Hepatocyte (in vitro differentiated cells): ENCODE measurements around the gene ASPDH. TPM values are rescaled to one million over a fixed set of nuclear protein-coding genes. Genes with fewer than 3 reads are reported as not detected.

Experiments used
- DNase-seq: peaks from one replicate; pipeline ENCODE4 v3.0.0-alpha.2; 2016; ENCODE audit warnings: low spot score
- H2AFZ ChIP-seq: fragments of 200-600 bp; sonication (generic); 2 replicates; pipeline ENCODE4 v1.6.0; 2016; ENCODE audit warnings: antibody characterized with exemption, mild to moderate bottlenecking
- H3K27ac ChIP-seq: fragments of 200-600 bp; sonication (generic); 2 replicates; pipeline ENCODE4 v1.5.1; 2016; ENCODE audit warnings: mild to moderate bottlenecking
- H3K27me3 ChIP-seq: fragments of 200-600 bp; sonication (generic); 2 replicates; pipeline ENCODE4 v1.6.1; 2016
- H3K36me3 ChIP-seq: fragments of 200-600 bp; sonication (generic); replicated peaks from 2 replicates; pipeline ENCODE4 v1.5.1; 2016; ENCODE audit warnings: low read depth; ENCODE audit not compliant: insufficient read depth
- H3K4me1 ChIP-seq: fragments of 200-600 bp; sonication (generic); 2 replicates; pipeline ENCODE4 v1.5.1; 2016; ENCODE audit warnings: mild to moderate bottlenecking, moderate library complexity; ENCODE audit not compliant: insufficient read depth
- H3K4me2 ChIP-seq: fragments of 200-600 bp; sonication (generic); 2 replicates; pipeline ENCODE4 v1.6.0; 2016
- H3K4me3 ChIP-seq: fragments of 200-600 bp; sonication (generic); 2 replicates; pipeline ENCODE4 v1.5.1; 2016; ENCODE audit warnings: mild to moderate bottlenecking
- H3K79me2 ChIP-seq: fragments of 200-600 bp; sonication (generic); 2 replicates; pipeline ENCODE4 v1.6.0; 2017; ENCODE audit warnings: mild to moderate bottlenecking
- H3K9me2 ChIP-seq: fragments of 200-600 bp; sonication (generic); replicated peaks from 2 replicates; pipeline ENCODE4 v1.6.0; 2017; ENCODE audit warnings: mild to moderate bottlenecking; ENCODE audit not compliant: insufficient read depth
- H3K9me3 ChIP-seq: fragments of 200-600 bp; sonication (generic); 2 replicates; pipeline ENCODE4 v1.5.1; 2016; ENCODE audit warnings: low read depth, mild to moderate bottlenecking
- H4K20me1 ChIP-seq: fragments of 200-600 bp; sonication (generic); 2 replicates; pipeline ENCODE4 v1.6.0; 2016; ENCODE audit warnings: mild to moderate bottlenecking; ENCODE audit not compliant: insufficient read depth, poor library complexity, severe bottlenecking
- CTCF ChIP-seq: fragments of 200-600 bp; sonication (generic); IDR thresholded peaks from 2 replicates; pipeline ENCODE4 v1.5.1; 2016; ENCODE audit warnings: antibody characterized with exemption, mild to moderate bottlenecking; ENCODE audit not compliant: poor library complexity
- EZH2 ChIP-seq: fragments of 200-600 bp; sonication (generic); IDR thresholded peaks from 2 replicates; pipeline ENCODE4 v1.6.1; 2016; ENCODE audit warnings: antibody characterized with exemption, mild to moderate bottlenecking, borderline replicate concordance
- EZH2phosphoT487 ChIP-seq: fragments of 200-600 bp; sonication (generic); IDR thresholded peaks from one replicate; pipeline ENCODE4 v1.6.1; 2018; ENCODE audit warnings: antibody characterized with exemption, mild to moderate bottlenecking, low read depth, moderate library complexity; ENCODE audit not compliant: unreplicated experiment, severe bottlenecking
- WGBS: methylation state at CpG from one replicate; pipeline ENCODE4 v1.1.6; 2016; ENCODE audit warnings: low lambda C conversion rate; ENCODE audit errors: missing lambda C conversion rate; 5-methylcytosine and 5-hydroxymethylcytosine counted together
- polyA plus RNA-seq: library from polyadenylated mRNA; unstranded; fragments of >200 nt; fragmentation: Nextera tagmentation; extraction: Ambion mirVana; gene quantifications from 2 replicates; pipeline ENCODE4 v1.2.1, GENCODE V29; 2016
- total RNA-seq: library from RNA; depleted of rRNA; stranded (reverse); fragments of >200 nt; gene quantifications from 2 replicates; pipeline ENCODE4 v1.2.3, GENCODE V29; 2014

Gene ASPDH
- total and polyA plus RNA-seq, 2 experiments from 2014 or later: 7.4 to 9.0 TPM

GRCh38 chr19:50497022-50497405 lies 16.7 kb downstream of the ASPDH start:
- H2AFZ ChIP-seq: no peak overlapping the region
- no peaks in the 10 kb centered on the region for H3K79me2 ChIP-seq
- TF ChIP-seq EZH2phosphoT487 (no peak), CTCF (no peak), EZH2 (no peak)
- peaks cover 15% of the 10 kb centered on the region for H3K27me3 ChIP-seq
- no peaks in the 10 kb centered on the region for H3K4me1 ChIP-seq
- H3K9me3 ChIP-seq: no peaks in the 10 kb centered on the region
- 74% methylated on average over 6 of the region's 8 CpGs for WGBS
- no peaks in the 10 kb centered on the region for H4K20me1 ChIP-seq
- no peak overlapping the region for H3K4me2 ChIP-seq
- H3K27ac ChIP-seq: no peak overlapping the region
- DNase-seq: no peak
- H3K4me3 ChIP-seq: no peak overlapping the region
- H3K36me3 ChIP-seq: no peaks in the 10 kb centered on the region
- no peaks in the 10 kb centered on the region for H3K9me2 ChIP-seq

- Histone ChIP-seq H2AFZ (no peak overlapping the region), H3K4me1 (no peaks in the 10 kb centered on the region), H3K79me2 (no peaks in the 10 kb centered on the region), H3K4me2 (no peak overlapping the region), H3K9me2 (no peaks in the 10 kb centered on the region), H3K36me3 (no peaks in the 10 kb centered on the region), H3K9me3 (no peaks in the 10 kb centered on the region), H3K4me3 (no peak overlapping the region), H3K27me3 (peaks cover 21% of the 10 kb centered on the region), H3K27ac (no peak overlapping the region), H4K20me1 (no peaks in the 10 kb centered on the region)
- WGBS: 81% methylated on average over 27 of the region's 30 CpGs
- DNase-seq: no peak
- TF ChIP-seq EZH2phosphoT487 (no peak), CTCF (no peak), EZH2 (no peak)
Measured at GRCh38 chr19:50496189-50497021, 17.3 kb downstream of the ASPDH start.

- TF ChIP-seq EZH2 (no peak), CTCF (no peak), EZH2phosphoT487 (no peak)
- Histone ChIP-seq H3K4me2 (no peak overlapping the region), H3K9me3 (no peaks in the 10 kb centered on the region), H3K4me3 (no peak overlapping the region), H3K36me3 (no peaks in the 10 kb centered on the region), H3K4me1 (no peaks in the 10 kb centered on the region), H3K27ac (no peak overlapping the region), H3K79me2 (no peaks in the 10 kb centered on the region), H4K20me1 (no peaks in the 10 kb centered on the region), H2AFZ (no peak overlapping the region), H3K9me2 (no peaks in the 10 kb centered on the region), H3K27me3 (peaks cover 23% of the 10 kb centered on the region)
- DNase-seq: no peak
- 89% methylated on average over 5 of the region's 5 CpGs for WGBS
Measured at GRCh38 chr19:50495020-50495531, 18.6 kb downstream of the ASPDH start.
